ENCODE results near the gene SPATA31C2. TPM values are rescaled to one million over a fixed set of nuclear protein-coding genes. Genes with fewer than 3 reads are reported as not detected.
"Not testable (repeated sequence)": the region's sequence is repeated elsewhere in the genome, so short reads cannot be mapped to it uniquely, and the experiment has no call there.

Gene SPATA31C2
- total and polyA plus RNA-seq, 2 donors from 2014 or later = not detected

GRCh38 chr9:88114283-88114967 lies 23.9 kb downstream of the SPATA31C2 start:
- DNase-seq; FAIRE-seq; H3K27me3 ChIP-seq (ENCODE audit: control insufficient read depth, insufficient read depth, low read length); H3K4me1 ChIP-seq (ENCODE audit: control insufficient read depth in 2 of 3, insufficient read depth in 2 of 3, low read depth in 1 of 3, low read length in 3 of 3); H3K4me3 ChIP-seq (ENCODE audit: low read length in 3 of 3); H3K36me3 ChIP-seq (ENCODE audit: control insufficient read depth in 2 of 3, insufficient read depth in 3 of 3, low read length in 3 of 3); H3K27ac ChIP-seq (ENCODE audit: low read depth in 2 of 2, low read length in 2 of 2); H3K9me3 ChIP-seq (ENCODE audit: control insufficient read depth in 2 of 3, insufficient read depth in 1 of 3, low read length in 3 of 3); H3K9ac ChIP-seq (ENCODE audit: low read length in 3 of 3): not testable (repeated sequence)
- intact Hi-C loops (cut with DNase I) = loop anchor here (10.0 kb wide), 1 partner anchor 170 kb away; no protein-coding TSS in a partner anchor

DNA sequence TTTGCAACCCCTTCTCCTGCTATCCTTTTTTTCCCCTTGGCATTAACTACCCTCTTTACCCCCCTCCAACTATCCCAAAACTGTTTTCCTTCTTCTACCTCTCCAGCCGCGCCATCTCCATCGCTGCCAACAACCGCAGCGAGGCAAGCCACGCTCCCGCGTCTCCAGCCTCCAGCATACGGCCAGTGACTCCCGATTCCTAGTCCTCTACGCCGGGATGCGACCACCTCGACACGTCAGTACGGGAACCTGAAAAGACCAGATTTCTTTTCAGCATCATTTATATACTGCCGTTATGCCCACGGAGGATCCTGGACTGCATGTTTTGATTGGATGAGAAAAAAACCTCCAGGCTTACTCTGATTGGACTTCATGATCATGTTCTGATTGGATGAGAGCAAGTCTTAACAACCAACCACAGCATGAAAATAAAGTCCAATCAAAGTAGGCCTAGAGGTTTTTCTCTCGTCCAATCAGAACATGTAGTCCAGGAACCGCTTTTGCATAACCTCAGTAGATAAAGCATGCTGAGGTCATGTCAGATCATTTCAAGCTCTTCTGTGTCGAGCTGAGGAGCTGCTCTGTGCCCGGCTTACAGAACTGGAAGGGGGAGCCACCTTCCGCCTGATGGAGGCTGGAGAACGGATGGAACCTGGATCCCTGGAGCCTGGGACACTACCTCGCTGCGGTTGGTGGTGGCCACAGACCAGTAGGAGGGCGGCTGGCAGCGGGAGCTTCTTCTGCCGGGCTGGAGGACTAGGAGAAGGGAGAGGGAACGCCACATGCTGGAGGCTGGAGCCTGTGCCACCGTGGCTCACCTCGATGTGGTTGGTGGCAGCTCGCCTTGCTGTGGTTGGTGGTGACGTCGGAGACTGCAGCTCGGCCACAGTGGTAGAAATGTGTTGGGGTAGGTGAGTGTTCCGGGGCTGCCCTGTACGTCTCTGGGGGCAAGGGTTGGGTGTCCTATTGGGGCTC lies 24.8 kb downstream of the SPATA31C2 start:
- H3K27me3 ChIP-seq (ENCODE audit: control insufficient read depth, insufficient read depth, low read length); H3K4me3 ChIP-seq (ENCODE audit: low read length in 3 of 3); H3K9ac ChIP-seq (ENCODE audit: low read length in 3 of 3); H3K36me3 ChIP-seq (ENCODE audit: control insufficient read depth in 2 of 3, insufficient read depth in 3 of 3, low read length in 3 of 3); H3K27ac ChIP-seq (ENCODE audit: low read depth in 2 of 2, low read length in 2 of 2); FAIRE-seq; DNase-seq; H3K9me3 ChIP-seq (ENCODE audit: control insufficient read depth in 2 of 3, insufficient read depth in 1 of 3, low read length in 3 of 3); H3K4me1 ChIP-seq (ENCODE audit: control insufficient read depth in 2 of 3, insufficient read depth in 2 of 3, low read depth in 1 of 3, low read length in 3 of 3): not testable (repeated sequence)
- intact Hi-C loops (cut with DNase I) = loop anchor here (10.0 kb wide), 1 partner anchor 169 kb away; no protein-coding TSS in a partner anchor

DNA sequence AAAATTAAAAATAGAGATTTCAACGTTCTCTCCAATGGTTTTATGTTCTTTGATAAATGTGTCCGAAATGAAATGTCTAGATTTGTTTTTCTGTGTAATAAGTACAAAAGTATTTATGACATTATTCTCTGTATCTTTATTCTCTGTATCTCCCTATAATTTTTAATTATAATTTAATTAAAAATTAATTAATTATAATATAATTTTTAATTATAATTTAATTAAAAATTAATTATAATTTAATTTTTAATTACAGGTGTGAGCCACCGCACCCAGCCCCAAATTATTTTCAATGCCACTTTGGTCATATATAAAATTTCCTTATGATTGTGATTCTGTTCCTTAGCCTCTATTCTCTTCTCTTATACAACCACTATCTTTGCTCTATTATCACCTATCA lies 28.2 kb downstream of the SPATA31C2 start:
- Histone ChIP-seq H3K9ac (ENCODE audit: low read length in 3 of 3) (no peak overlapping the region), H3K27ac (ENCODE audit: low read depth in 2 of 2, low read length in 2 of 2) (no peak overlapping the region), H3K9me3 (ENCODE audit: control insufficient read depth in 2 of 3, insufficient read depth in 1 of 3, low read length in 3 of 3) (peaks cover 0 to 5% (median 0%) of the 10 kb centered on the region in 3 donors), H3K4me1 (ENCODE audit: control insufficient read depth in 2 of 3, insufficient read depth in 2 of 3, low read depth in 1 of 3, low read length in 3 of 3) (no peaks in the 10 kb centered on the region), H3K27me3 (ENCODE audit: control insufficient read depth, insufficient read depth, low read length) (no peaks in the 10 kb centered on the region), H3K36me3 (ENCODE audit: control insufficient read depth in 2 of 3, insufficient read depth in 3 of 3, low read length in 3 of 3) (no peaks in the 10 kb centered on the region), H3K4me3 (ENCODE audit: low read length in 3 of 3) (no peak overlapping the region)
- intact Hi-C loops (cut with DNase I) = loop anchor here (10.0 kb wide), 1 partner anchor 165 kb away; no protein-coding TSS in a partner anchor
- FAIRE-seq = peak; percentile 37
- DNase-seq = no peak
- TF ChIP-seq, protein P1, sequence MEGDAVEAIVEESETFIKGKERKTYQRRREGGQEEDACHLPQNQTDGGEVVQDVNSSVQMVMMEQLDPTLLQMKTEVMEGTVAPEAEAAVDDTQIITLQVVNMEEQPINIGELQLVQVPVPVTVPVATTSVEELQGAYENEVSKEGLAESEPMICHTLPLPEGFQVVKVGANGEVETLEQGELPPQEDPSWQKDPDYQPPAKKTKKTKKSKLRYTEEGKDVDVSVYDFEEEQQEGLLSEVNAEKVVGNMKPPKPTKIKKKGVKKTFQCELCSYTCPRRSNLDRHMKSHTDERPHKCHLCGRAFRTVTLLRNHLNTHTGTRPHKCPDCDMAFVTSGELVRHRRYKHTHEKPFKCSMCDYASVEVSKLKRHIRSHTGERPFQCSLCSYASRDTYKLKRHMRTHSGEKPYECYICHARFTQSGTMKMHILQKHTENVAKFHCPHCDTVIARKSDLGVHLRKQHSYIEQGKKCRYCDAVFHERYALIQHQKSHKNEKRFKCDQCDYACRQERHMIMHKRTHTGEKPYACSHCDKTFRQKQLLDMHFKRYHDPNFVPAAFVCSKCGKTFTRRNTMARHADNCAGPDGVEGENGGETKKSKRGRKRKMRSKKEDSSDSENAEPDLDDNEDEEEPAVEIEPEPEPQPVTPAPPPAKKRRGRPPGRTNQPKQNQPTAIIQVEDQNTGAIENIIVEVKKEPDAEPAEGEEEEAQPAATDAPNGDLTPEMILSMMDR (IDR thresholded peaks at IDR 0.05; ENCODE audit: borderline replicate concordance, extremely low read depth, insufficient read depth) = no peak

GRCh38 chr9:88108779-88109178 lies 29.5 kb downstream of the SPATA31C2 start:
- Histone ChIP-seq H3K27ac (ENCODE audit: low read depth in 2 of 2, low read length in 2 of 2) (no peak overlapping the region), H3K4me3 (ENCODE audit: low read length in 3 of 3) (no peak overlapping the region), H3K27me3 (ENCODE audit: control insufficient read depth, insufficient read depth, low read length) (no peaks in the 10 kb centered on the region), H3K36me3 (ENCODE audit: control insufficient read depth in 2 of 3, insufficient read depth in 3 of 3, low read length in 3 of 3) (no peaks in the 10 kb centered on the region), H3K9ac (ENCODE audit: low read length in 3 of 3) (no peak overlapping the region), H3K4me1 (ENCODE audit: control insufficient read depth in 2 of 3, insufficient read depth in 2 of 3, low read depth in 1 of 3, low read length in 3 of 3) (no peaks in the 10 kb centered on the region), H3K9me3 (ENCODE audit: control insufficient read depth in 2 of 3, insufficient read depth in 1 of 3, low read length in 3 of 3) (peaks cover 0 to 5% (median 0%) of the 10 kb centered on the region in 3 donors)
- DNase-seq = no peak
- TF ChIP-seq, protein P1 (IDR thresholded peaks at IDR 0.05; ENCODE audit: borderline replicate concordance, extremely low read depth, insufficient read depth) = no peak
- no peak for FAIRE-seq
- intact Hi-C loops (cut with DNase I) = loop anchor here (10.0 kb wide), 1 partner anchor 466 kb away; no protein-coding TSS in a partner anchor
